Spleen (tissue), 7 donors: ENCODE results near the gene BHLHE23.

Experiments used
- CTCF ChIP-seq, 11 experiments: fragments of 200-600 bp in 7 of 11; fragments of 450-650 bp in 4 of 11; sonication (generic) in 4 of 11; IDR thresholded peaks in 8 of 11; conservative IDR thresholded peaks in 3 of 11; 1 replicate in 7 of 11; 2 replicates in 4 of 11; pipeline versions ENCODE4 v1.4.0 to v1.8.0; 2016 to 2021; ENCODE audit warnings: antibody characterized with exemption in 11 of 11, inconsistent platforms in 4 of 11, mild to moderate bottlenecking in 1 of 11
- POLR2A ChIP-seq, 3 donors: fragments of 450-650 bp; IDR thresholded peaks; one replicate each; pipeline ENCODE4 v1.5.1; 2017; ENCODE audit warnings: antibody characterized with exemption in 3 of 3, mild to moderate bottlenecking in 1 of 3
- POLR2AphosphoS5 ChIP-seq, 3 donors: sonication (generic); formaldehyde crosslinking; IDR thresholded peaks; one replicate each; pipeline ENCODE4 v1.5.1; 2017; ENCODE audit warnings: antibody characterized with exemption in 3 of 3
- donor health status: DM: no; HTN: no; CAD: no; lungs with moderate emphysema.
- donor health status: DM: no; HTN: no; CAD: no.
- donor health status: DM: no; HTN: no; CAD: no.

GRCh38 chr20:63016514-63017075 is 9.8 kb upstream of the BHLHE23 start:
- TF ChIP-seq CTCF (IDR thresholded peaks at IDR 0.05 in 8 of 11, conservative IDR thresholded peaks at IDR 0.05 in 3 of 11) (no peak), POLR2A (IDR thresholded peaks at IDR 0.05) (no peak), POLR2AphosphoS5 (IDR thresholded peaks at IDR 0.05) (no peak)
